HG02623 (cell line): ENCODE results near the gene R3HDM1.
"Not testable (repeated sequence)": the region's sequence is repeated elsewhere in the genome, so short reads cannot be mapped to it uniquely, and the experiment has no call there.

Source experiments
- ATAC-seq: cut with Tn5 transposase; IDR thresholded peaks from one replicate; pipeline ENCODE4 v1.9.1; 2021; ENCODE audit warnings: moderate library complexity; ENCODE audit not compliant: unreplicated experiment

R3HDM1 gene

GRCh38 chr2:135638825-135639224, 107.5 kb downstream of the R3HDM1 start:
- ATAC-seq, result no peak

GRCh38 chr2:135641156-135642068, 110.1 kb downstream of the R3HDM1 start:
- no peak for ATAC-seq

- no peak for ATAC-seq
Observed at GRCh38 chr2:135647836-135648579, 116.7 kb downstream of the R3HDM1 start.

- no peak for ATAC-seq
Observed at GRCh38 chr2:135650721-135651120, 119.4 kb downstream of the R3HDM1 start.

- no peak for ATAC-seq
Observed at GRCh38 chr2:135651717-135652116, 120.4 kb downstream of the R3HDM1 start.

GRCh38 chr2:135654239-135654638, 123.0 kb downstream of the R3HDM1 start:
- not testable (repeated sequence) for ATAC-seq

GRCh38 chr2:135657806-135658582, 126.7 kb downstream of the R3HDM1 start:
- ATAC-seq, result no peak

GRCh38 chr2:135662088-135662487, 130.8 kb downstream of the R3HDM1 start:
- no peak for ATAC-seq

GRCh38 chr2:135663148-135663700, 131.9 kb downstream of the R3HDM1 start:
- ATAC-seq, result no peak

- peak; percentile 91 for ATAC-seq
Observed at GRCh38 chr2:135664623-135665068, 133.4 kb downstream of the R3HDM1 start.

GRCh38 chr2:135667045-135667444, 135.8 kb downstream of the R3HDM1 start:
- no peak for ATAC-seq

GRCh38 chr2:135674453-135674852, 143.2 kb downstream of the R3HDM1 start:
- no peak for ATAC-seq

- ATAC-seq, result no peak
Observed at GRCh38 chr2:135676031-135676430, 144.7 kb downstream of the R3HDM1 start.

GRCh38 chr2:135679125-135679524, 147.8 kb downstream of the R3HDM1 start:
- no peak for ATAC-seq

GRCh38 chr2:135685361-135685760, 154.1 kb downstream of the R3HDM1 start:
- no peak for ATAC-seq

- no peak for ATAC-seq
Observed at GRCh38 chr2:135688978-135689377, 157.7 kb downstream of the R3HDM1 start.

GRCh38 chr2:135689679-135690078, 158.4 kb downstream of the R3HDM1 start:
- ATAC-seq, result no peak

- ATAC-seq, result no peak
Observed at GRCh38 chr2:135694711-135695110, 163.4 kb downstream of the R3HDM1 start.

GRCh38 chr2:135698838-135699237, 167.6 kb downstream of the R3HDM1 start:
- no peak for ATAC-seq

- no peak for ATAC-seq
Observed at GRCh38 chr2:135701442-135701841, 170.2 kb downstream of the R3HDM1 start.

- no peak for ATAC-seq
Observed at GRCh38 chr2:135703300-135703699, 172.0 kb downstream of the R3HDM1 start.
